K562 (cell line): ENCODE measurements around the gene DNAAF8. TPM values are rescaled to one million over a fixed set of nuclear protein-coding genes. Genes with fewer than 3 reads are reported as not detected.
A peak's percentile ranks its signal among the peaks of the same experiment; 100 is the strongest.

Experiments
- ATAC-seq: fragments of 200-7000 bp; cut with Tn5 transposase; 3 replicates; pipeline ENCODE4 v1.9.1; 2020; ENCODE audit warnings: moderate library complexity
- BruUV-seq: library from RNA; stranded (reverse); fragments of 400-500 nt; replicated peaks from 2 replicates; lab custom pipeline; 2021; lab: Mats Ljungman, UMichigan
- CTCF ChIA-PET: fragments of 300-600 bp; formaldehyde crosslinking; extraction: SDS; loops from one replicate; lab custom pipeline; 2021; ENCODE audit warnings: low intra/inter-chr PET ratio; lab: Yijun Ruan, JAX
- POLR2A ChIA-PET: fragments of 300-600, 350-650 bp; sonication (Branson Sonifier 250); formaldehyde crosslinking; extraction: SDS; loops from one replicate; lab custom pipeline; 2021; ENCODE audit warnings: antibody characterized with exemption, inconsistent platforms; lab: Yijun Ruan, JAX
- DNase-seq, 4 experiments: peaks; one replicate each; pipeline versions ENCODE4 v3.0.0 to v3.0.0-alpha.2; 2011 to 2018; ENCODE audit warnings: low spot score in 3 of 4, mixed read lengths in 3 of 4; ENCODE audit errors: extremely low read depth in 1 of 4
- FAIRE-seq: peaks from 2 replicates; lab custom pipeline; 2011; peaks lifted over from hg19 to GRCh38; lab: Jason Lieb, UNC
- H2AFZ ChIP-seq: 2 replicates; pipeline ENCODE4 v1.6.0; 2011; ENCODE audit warnings: low read depth, low read length, control low read depth, inconsistent platforms
- H3K27ac ChIP-seq: fragments of 200-600 bp; 3 replicates; pipeline ENCODE4 v1.8.0; 2011; ENCODE audit warnings: low read depth, mild to moderate bottlenecking, control low read depth, inconsistent platforms, low read length, moderate library complexity, mixed read lengths; ENCODE audit errors: extremely low read depth
- H3K27me3 ChIP-seq, 2 experiments: fragments of 300-600 bp in 1 of 2; 2 replicates in 1 of 2; 3 replicates in 1 of 2; pipeline versions ENCODE4 v1.6.0 to v1.8.0; 2011; ENCODE audit warnings: inconsistent platforms in 2 of 2, low read length in 2 of 2, mild to moderate bottlenecking in 1 of 2, mixed read lengths in 1 of 2, moderate library complexity in 1 of 2; ENCODE audit not compliant: control insufficient read depth in 2 of 2, insufficient read depth in 2 of 2
- H3K36me3 ChIP-seq: fragments of 300-600 bp; 3 replicates; pipeline ENCODE4 v1.8.0; 2011; ENCODE audit warnings: mild to moderate bottlenecking, low read length, inconsistent platforms; ENCODE audit not compliant: control insufficient read depth, insufficient read depth
- H3K4me1 ChIP-seq, 2 experiments: fragments of 200-600 bp in 1 of 2; replicated peaks in 1 of 2; 2 replicates in 1 of 2; 3 replicates in 1 of 2; pipeline versions ENCODE4 v1.5.1 to v1.8.0; 2011; ENCODE audit warnings: inconsistent platforms in 2 of 2, low read length in 2 of 2, mild to moderate bottlenecking in 1 of 2, mixed read lengths in 1 of 2, moderate library complexity in 1 of 2; ENCODE audit not compliant: control insufficient read depth in 2 of 2, insufficient read depth in 2 of 2
- H3K4me2 ChIP-seq: 2 replicates; pipeline ENCODE4 v1.6.1; 2011; ENCODE audit warnings: low read length, control low read depth, inconsistent platforms, mixed read lengths; ENCODE audit not compliant: insufficient read depth
- H3K4me3 ChIP-seq: fragments of 200-600 bp; sonication (generic), shearing (Covaris generic); 2 replicates; pipeline ENCODE4 v1.5.1; 2016; ENCODE audit warnings: control low read depth, inconsistent platforms
- H3K79me2 ChIP-seq: fragments of 200-600 bp; 3 replicates; pipeline ENCODE4 v1.8.0; 2011; ENCODE audit warnings: low read length, inconsistent platforms; ENCODE audit not compliant: control insufficient read depth, insufficient read depth
- H3K9ac ChIP-seq, 2 experiments: 2 replicates each; pipeline versions ENCODE4 v1.6.0 to v1.6.1; 2011; ENCODE audit warnings: low read depth in 2 of 2, low read length in 2 of 2, control low read depth in 1 of 2, inconsistent platforms in 1 of 2, mild to moderate bottlenecking in 1 of 2, mixed read lengths in 1 of 2; ENCODE audit not compliant: insufficient read depth in 1 of 2
- H3K9me1 ChIP-seq: one replicate; pipeline ENCODE4 v1.6.0; 2011; ENCODE audit warnings: inconsistent platforms, mild to moderate bottlenecking, low read length, moderate library complexity; ENCODE audit not compliant: control insufficient read depth, insufficient read depth
- H3K9me3 ChIP-seq: replicated peaks from 2 replicates; pipeline ENCODE4 v1.5.1; 2011; ENCODE audit warnings: low read depth, low read length, inconsistent platforms; ENCODE audit not compliant: control insufficient read depth, insufficient read depth
- H4K20me1 ChIP-seq: replicated peaks from 2 replicates; pipeline ENCODE4 v1.6.1; 2011; ENCODE audit warnings: low read length, inconsistent platforms, mixed read lengths; ENCODE audit not compliant: control insufficient read depth, insufficient read depth
- ARHGAP35 ChIP-seq: fragments of 450-650 bp; IDR thresholded peaks from 2 replicates; pipeline ENCODE4 v1.6.1; 2018; ENCODE audit not compliant: partially characterized antibody
- BCLAF1 ChIP-seq, 2 experiments: fragments of 450-650 bp in 1 of 2; IDR thresholded peaks; 2 replicates each; pipeline ENCODE4 v1.6.1; 2011 to 2017; ENCODE audit warnings: low read depth in 2 of 2, antibody characterized with exemption in 1 of 2, borderline replicate concordance in 1 of 2, low read length in 1 of 2, mild to moderate bottlenecking in 1 of 2, mixed read lengths in 1 of 2; ENCODE audit not compliant: control insufficient read depth in 1 of 2
- BCOR ChIP-seq: fragments of 450-650 bp; IDR thresholded peaks from 2 replicates; pipeline ENCODE4 v1.6.1; 2016
- ELF4 ChIP-seq: fragments of 450-650 bp; formaldehyde crosslinking; IDR thresholded peaks from 2 replicates; pipeline ENCODE4 v1.4.0; 2022; ENCODE audit warnings: missing genetic modification characterization
- HDAC1 ChIP-seq, 2 experiments: fragments of 450-650 bp; IDR thresholded peaks; 2 replicates each; pipeline ENCODE4 v1.6.1; 2016 to 2017; ENCODE audit warnings: inconsistent platforms in 1 of 2, mild to moderate bottlenecking in 1 of 2, moderate library complexity in 1 of 2
- KDM4B ChIP-seq, 2 experiments: fragments of 450-650 bp in 1 of 2; sonication (generic) in 1 of 2; IDR thresholded peaks; 2 replicates each; pipeline ENCODE4 v1.6.1; 2016 to 2017; ENCODE audit warnings: borderline replicate concordance in 2 of 2, antibody characterized with exemption in 1 of 2, low read depth in 1 of 2, mild to moderate bottlenecking in 1 of 2
- PRDM10 ChIP-seq: fragments of 450-650 bp; IDR thresholded peaks from 2 replicates; pipeline ENCODE4 v1.6.1; 2018; ENCODE audit not compliant: partially characterized antibody
- STAT5B ChIP-seq: fragments of 250-450 bp; sonication (Bioruptor Pico); IDR thresholded peaks from 2 replicates; pipeline ENCODE4 v1.8.0; 2021; ENCODE audit warnings: mild to moderate bottlenecking, inconsistent platforms
- ZBTB17 ChIP-seq: fragments of 450-650 bp; formaldehyde crosslinking; IDR thresholded peaks from 2 replicates; pipeline ENCODE4 v1.4.0; 2020; ENCODE audit warnings: mild to moderate bottlenecking
- ZFP91 ChIP-seq: sonication (generic); formaldehyde crosslinking; IDR thresholded peaks from 2 replicates; pipeline ENCODE4 v1.8.0; 2022; ENCODE audit warnings: mild to moderate bottlenecking, missing genetic modification reagents
- ZNF224 ChIP-seq: sonication (generic); formaldehyde crosslinking; IDR thresholded peaks from 2 replicates; pipeline ENCODE4 v1.8.0; 2022; ENCODE audit warnings: mild to moderate bottlenecking, missing genetic modification reagents
- ZNF79 ChIP-seq: fragments of 250-450 bp; sonication (Bioruptor Pico); IDR thresholded peaks from 2 replicates; pipeline ENCODE4 v1.4.0; 2020; ENCODE audit warnings: low read depth, mild to moderate bottlenecking, moderate library complexity
- WGBS: fragments of 100-300 bp; shearing (Covaris generic); methylation state at CpG from one replicate; pipeline ENCODE4 v1.1.6; 2016; ENCODE audit warnings: low coverage, mixed read lengths; ENCODE audit not compliant: insufficient coverage; ENCODE audit errors: missing lambda C conversion rate; 5-methylcytosine and 5-hydroxymethylcytosine counted together
- in situ Hi-C: fragments of 300-500 bp; cut with MboI; formaldehyde crosslinking; loops from 4 replicates; pipeline ENCODE4 v1.15.0; 2018; ENCODE audit warnings: inconsistent platforms, mixed read lengths
- intact Hi-C: fragments of 100-400 bp; cut with micrococcal nuclease; formaldehyde crosslinking; loops from 2 replicates; pipeline ENCODE4 v1.14.2; 2022
- polyA plus RNA-seq, 8 experiments: library from polyadenylated mRNA; depleted of rRNA in 4 of 8; stranded (reverse) in 5 of 8; unstranded in 3 of 8; fragments of >200 nt; fragmentation: Nextera tagmentation in 2 of 8; fragmentation: Illumina TruSeq in 1 of 8; extraction: Ambion mirVana in 2 of 8; extraction: Trizol in 1 of 8; gene quantifications; 2 replicates each; pipeline versions ENCODE4 v1.2.1 to v1.2.3, GENCODE V29; 2011 to 2014; ENCODE audit warnings: inconsistent platforms in 1 of 8, missing spikeins in 1 of 8
- total RNA-seq, 7 experiments: library from RNA; depleted of rRNA in 6 of 7; stranded (reverse); fragments of >200 nt in 6 of 7; fragmentation: Illumina TruSeq in 2 of 7; extraction: Trizol in 2 of 7; gene quantifications; 2 replicates each; pipeline versions ENCODE4 v1.2.1 to v1.2.3, GENCODE V29; 2011 to 2021; ENCODE audit warnings: low replicate concordance in 1 of 7

Gene DNAAF8
- total and polyA plus RNA-seq, 9 of the 15 experiments (the other 6 are each of a cell fraction or from before 2014, with no cell fraction given), result 0.04 to 0.12 (median 0.10) TPM; not detected in 6

GRCh38 chr16:4734730-4735535, 596 bp downstream of the DNAAF8 start:
- H3K4me3 ChIP-seq, result peak overlapping the region; percentile 98
- H3K4me2 ChIP-seq, result peak overlapping the region; percentile 95
- H3K27me3 ChIP-seq, result no peaks in the 10 kb centered on the region
- peak overlapping the region; percentile 61 for H3K27ac ChIP-seq
- peak overlapping the region; percentile 88 for H2AFZ ChIP-seq
- DNase-seq (peak; percentile 88 to 94 (median 93)), FAIRE-seq (peak; percentile 63), ATAC-seq (peak; percentile 81)
- ChIA-PET POLR2A (interaction anchor here (0.8 to 1.9 kb wide), 9 partner anchors 10 to 201 kb away, joined by 3 to 9 read pairs (median 3); partner anchors contain the start of gene SEPTIN12), CTCF (no interaction called here)
- intact Hi-C loops, result loop anchor here (5.0 kb wide), 1 partner anchor 112 kb away; the partner anchor contains the start of genes GLYR1 and UBN1
- H4K20me1 ChIP-seq, result no peaks in the 10 kb centered on the region
- peaks cover 28% of the 10 kb centered on the region for H3K79me2 ChIP-seq
- in situ Hi-C loops, result no loop called here
- peaks cover 14% of the 10 kb centered on the region; the same call in 2 of the 3 replicates for H3K36me3 ChIP-seq
- no TSS peak for BruUV-seq
- 10% methylated on average over 28 of the region's 38 CpGs for WGBS
- peak overlapping the region; percentile 83 to 93 for H3K9ac ChIP-seq
- H3K4me1 ChIP-seq, result peaks cover 0 to 22% of the 10 kb centered on the region in 2 experiments; a peak in 3 of 5 replicates
- H3K9me3 ChIP-seq, result no peaks in the 10 kb centered on the region
- no peaks in the 10 kb centered on the region for H3K9me1 ChIP-seq
- TF ChIP-seq STAT5B (no peak), ZNF79 (CRISPR knock-in tag) (no peak), HDAC1 (IDR thresholded peaks at IDR 0.05) (peak in 1 of 2 experiments; percentile 98; a peak in 2 of 4 replicates), ELF4 (no peak), PRDM10 (no peak), ZBTB17 (CRISPR knock-in tag) (no peak), BCLAF1 (IDR thresholded peaks at IDR 0.05; ENCODE audit: borderline replicate concordance in 1 of 2, control insufficient read depth in 1 of 2, low read depth in 2 of 2, low read length in 1 of 2) (no peak), ZFP91 (CRISPR knock-in tag) (no peak), KDM4B (IDR thresholded peaks at IDR 0.05; ENCODE audit: borderline replicate concordance in 2 of 2, low read depth in 1 of 2) (no peak), BCOR (0 out of 2 replicates have a peak, but pooled peaks have one; percentile 17), ZNF224 (CRISPR knock-in tag) (no peak), ARHGAP35 (no peak)
